ENCODE data around the gene GRIK4.

The GRIK4 gene

DNA sequence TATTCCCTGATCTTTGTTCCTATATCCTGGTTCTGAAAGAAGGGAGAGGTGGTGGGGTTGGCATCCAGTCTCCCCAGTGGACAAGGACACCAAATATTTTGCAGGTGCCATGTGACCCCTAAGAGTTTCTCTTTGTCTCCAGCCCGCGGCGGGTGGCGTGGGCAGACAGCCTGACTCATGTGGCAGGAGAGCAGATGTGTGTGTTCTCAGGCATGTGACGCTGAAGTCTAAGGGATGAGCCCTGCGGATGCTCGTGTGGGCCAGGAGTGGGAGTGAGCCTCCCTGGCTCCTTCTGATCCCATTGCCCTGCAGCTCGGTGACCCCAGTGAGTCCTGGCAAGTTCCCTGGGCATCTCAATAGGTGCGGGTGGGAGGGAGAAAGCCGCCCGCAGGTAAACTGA lies 417.5 kb downstream of the GRIK4 start:
- H3K4me3 ChIP-seq (ENCODE audit: low read depth, low read length): no peak overlapping the region
- TF ChIP-seq, protein P1, sequence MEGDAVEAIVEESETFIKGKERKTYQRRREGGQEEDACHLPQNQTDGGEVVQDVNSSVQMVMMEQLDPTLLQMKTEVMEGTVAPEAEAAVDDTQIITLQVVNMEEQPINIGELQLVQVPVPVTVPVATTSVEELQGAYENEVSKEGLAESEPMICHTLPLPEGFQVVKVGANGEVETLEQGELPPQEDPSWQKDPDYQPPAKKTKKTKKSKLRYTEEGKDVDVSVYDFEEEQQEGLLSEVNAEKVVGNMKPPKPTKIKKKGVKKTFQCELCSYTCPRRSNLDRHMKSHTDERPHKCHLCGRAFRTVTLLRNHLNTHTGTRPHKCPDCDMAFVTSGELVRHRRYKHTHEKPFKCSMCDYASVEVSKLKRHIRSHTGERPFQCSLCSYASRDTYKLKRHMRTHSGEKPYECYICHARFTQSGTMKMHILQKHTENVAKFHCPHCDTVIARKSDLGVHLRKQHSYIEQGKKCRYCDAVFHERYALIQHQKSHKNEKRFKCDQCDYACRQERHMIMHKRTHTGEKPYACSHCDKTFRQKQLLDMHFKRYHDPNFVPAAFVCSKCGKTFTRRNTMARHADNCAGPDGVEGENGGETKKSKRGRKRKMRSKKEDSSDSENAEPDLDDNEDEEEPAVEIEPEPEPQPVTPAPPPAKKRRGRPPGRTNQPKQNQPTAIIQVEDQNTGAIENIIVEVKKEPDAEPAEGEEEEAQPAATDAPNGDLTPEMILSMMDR (conservative IDR thresholded peaks at IDR 0.05; ENCODE audit: low read depth, low read length): no peak

DNA sequence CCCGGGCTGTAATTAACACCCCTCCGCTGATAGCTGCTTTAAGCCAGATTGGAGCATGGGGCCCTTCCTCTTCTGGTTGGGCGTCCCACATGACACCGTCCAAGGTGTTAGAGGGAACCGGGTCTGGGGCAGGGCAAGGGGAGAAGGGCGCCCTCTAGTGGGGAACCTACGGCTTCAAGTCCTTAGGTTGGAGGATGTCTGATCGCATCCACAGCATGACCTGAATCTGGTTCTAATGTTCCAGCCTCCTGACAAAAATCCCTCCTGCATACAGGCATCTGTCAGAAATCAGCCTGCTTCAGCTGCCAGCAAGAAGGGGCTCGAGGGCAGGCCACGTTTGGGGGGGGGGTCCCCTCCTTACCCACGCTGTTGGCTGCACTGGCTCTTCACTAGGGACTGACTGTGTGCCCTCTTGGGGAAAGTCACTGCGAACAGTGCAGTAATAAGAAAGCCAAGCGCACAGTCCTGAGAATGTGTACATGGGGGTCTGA lies 418.2 kb downstream of the GRIK4 start:
- H3K4me3 ChIP-seq (ENCODE audit: low read depth, low read length): no peak overlapping the region
- peak; percentile 62 for DNase-seq (ENCODE audit: low read depth)
- TF ChIP-seq, protein P1 (conservative IDR thresholded peaks at IDR 0.05; ENCODE audit: low read depth, low read length): peak; percentile 75

More for the DNA sequence above, 417.5 kb downstream of the GRIK4 start:
- no peak for DNase-seq (ENCODE audit: low read depth)

DNA sequence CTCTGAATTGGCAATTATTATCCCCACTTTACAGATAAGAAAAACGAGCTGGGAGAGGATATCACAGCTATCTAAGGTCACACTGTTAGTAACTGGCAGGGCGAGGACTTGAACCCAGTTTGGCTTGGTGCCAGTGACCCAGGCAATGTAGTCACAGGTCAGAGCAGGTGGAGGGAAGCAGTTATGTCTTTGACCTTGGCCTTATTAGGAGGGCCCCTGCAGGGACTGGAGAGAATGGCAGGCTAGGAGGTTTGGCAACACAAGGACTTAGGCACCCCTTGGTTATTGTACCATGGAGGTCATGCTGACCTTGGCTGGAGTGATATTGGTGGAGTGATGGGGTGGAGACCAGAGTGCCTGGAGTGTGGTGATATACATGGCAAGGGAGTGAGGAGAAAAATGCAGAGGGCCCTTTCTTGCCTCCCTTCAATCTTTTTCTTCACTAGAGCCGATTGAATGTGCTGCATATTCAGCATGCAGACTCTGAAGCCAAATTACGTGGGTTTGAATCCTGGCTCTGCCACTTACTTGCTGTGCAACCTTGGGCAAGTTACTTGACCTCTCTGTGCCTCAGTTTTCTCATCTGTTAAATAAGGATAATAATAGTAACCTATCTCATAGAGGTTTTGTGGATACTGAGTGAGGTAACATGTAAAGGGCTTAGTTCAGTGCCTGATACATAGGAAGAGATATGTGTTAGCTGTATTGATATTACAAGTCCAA lies 419.7 kb downstream of the GRIK4 start:
- TF ChIP-seq, protein P1 (conservative IDR thresholded peaks at IDR 0.05; ENCODE audit: low read depth, low read length): no peak
- H3K4me3 ChIP-seq (ENCODE audit: low read depth, low read length): no peak overlapping the region
- no peak for DNase-seq (ENCODE audit: low read depth)

GRCh38 chr11:120932305-120932915 lies 420.9 kb downstream of the GRIK4 start:
- no peak for DNase-seq (ENCODE audit: low read depth)
- TF ChIP-seq, protein P1 (conservative IDR thresholded peaks at IDR 0.05; ENCODE audit: low read depth, low read length): no peak
- H3K4me3 ChIP-seq (ENCODE audit: low read depth, low read length): no peak overlapping the region

DNA sequence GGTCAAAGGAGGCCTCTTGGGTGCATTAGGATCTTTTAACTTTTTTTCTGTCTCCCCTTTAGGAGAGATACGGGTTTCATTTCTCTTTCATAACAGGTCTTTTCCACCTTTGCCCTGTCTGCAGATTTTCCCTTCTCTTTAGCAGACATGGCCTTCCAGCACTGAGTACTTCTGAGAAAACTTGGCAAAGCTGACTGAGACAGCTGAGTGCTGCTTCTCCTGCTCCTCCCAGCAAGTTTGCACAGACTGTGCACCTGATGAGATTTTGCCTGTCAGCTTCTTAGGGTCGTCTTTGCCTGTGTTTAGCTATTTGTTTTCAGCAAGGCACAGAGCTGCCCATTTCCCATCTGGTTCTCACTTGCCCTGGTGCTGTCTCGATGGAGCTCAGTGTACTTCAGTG lies 424.8 kb downstream of the GRIK4 start:
- no peak for DNase-seq (ENCODE audit: low read depth)
- TF ChIP-seq, protein P1 (conservative IDR thresholded peaks at IDR 0.05; ENCODE audit: low read depth, low read length): no peak
- no peak overlapping the region for H3K4me3 ChIP-seq (ENCODE audit: low read depth, low read length)

- no peak for DNase-seq (ENCODE audit: low read depth)
- TF ChIP-seq, protein P1 (conservative IDR thresholded peaks at IDR 0.05; ENCODE audit: low read depth, low read length): no peak
- no peak overlapping the region for H3K4me3 ChIP-seq (ENCODE audit: low read depth, low read length)
Measured at GRCh38 chr11:120937501-120937900, 426.0 kb downstream of the GRIK4 start.

Data from choroid plexus epithelial cell (primary cell).